Heart left ventricle (tissue), 16 donors: ENCODE results near the gene GBA3. TPM values are rescaled to one million over a fixed set of nuclear protein-coding genes. Genes with fewer than 3 reads are reported as not detected.

ENCODE experiments used
- ATAC-seq, 4 donors: fragments of 200-7000 bp; cut with Tn5 transposase; one replicate each; pipeline ENCODE4 v1.9.1; 2020 to 2022; ENCODE audit warnings: moderate library complexity in 4 of 4, mild to moderate bottlenecking in 3 of 4, moderate number of reproducible peaks in 1 of 4
- DNase-seq, 5 donors: peaks; one replicate each; pipeline ENCODE4 v3.0.0-alpha.2; 2020
- H3K27ac ChIP-seq, 12 donors: fragments of 200-600 bp; sonication (generic) in 4 of 12; one replicate each; pipeline versions ENCODE4 v1.5.0 to v1.8.0; 2016 to 2022; ENCODE audit warnings: mild to moderate bottlenecking in 2 of 12
- H3K27me3 ChIP-seq, 9 donors: fragments of 200-600 bp; sonication (generic) in 2 of 9; one replicate each; pipeline versions ENCODE4 v1.5.1 to v1.8.0; 2016 to 2022; ENCODE audit warnings: mild to moderate bottlenecking in 3 of 9
- H3K36me3 ChIP-seq, 9 donors: fragments of 200-600 bp; sonication (generic) in 2 of 9; one replicate each; pipeline versions ENCODE4 v1.5.0 to v1.8.0; 2018 to 2022; ENCODE audit warnings: mild to moderate bottlenecking in 2 of 9
- H3K4me1 ChIP-seq, 12 donors: fragments of 200-600 bp; sonication (generic) in 4 of 12; one replicate each; pipeline versions ENCODE4 v1.5.0 to v1.8.0; 2016 to 2022; ENCODE audit warnings: mild to moderate bottlenecking in 3 of 12
- H3K4me3 ChIP-seq, 12 donors: fragments of 200-600 bp; sonication (generic) in 4 of 12; one replicate each; pipeline versions ENCODE4 v1.5.0 to v1.8.0; 2017 to 2022; ENCODE audit warnings: mild to moderate bottlenecking in 9 of 12, moderate library complexity in 4 of 12
- H3K9me3 ChIP-seq, 12 donors: fragments of 200-600 bp; sonication (generic) in 4 of 12; one replicate each; pipeline versions ENCODE4 v1.5.0 to v1.8.0; 2016 to 2022; ENCODE audit warnings: mild to moderate bottlenecking in 1 of 12
- POLR2A ChIP-seq, 2 donors: fragments of 450-650 bp; IDR thresholded peaks; one replicate each; pipeline ENCODE4 v1.6.1; 2017; ENCODE audit warnings: antibody characterized with exemption in 2 of 2, mild to moderate bottlenecking in 2 of 2, moderate library complexity in 2 of 2
- WGBS, 4 donors: extraction: QIAGEN DNeasy Blood & Tissue Kit in 2 of 4; methylation state at CpG; one replicate each; pipeline versions ENCODE4 v1.1.5 to v1.1.7; 2013 to 2018; 5-methylcytosine and 5-hydroxymethylcytosine counted together
- intact Hi-C, 10 donors: fragments of 100-400 bp; cut with DNase I; formaldehyde crosslinking; loops; one replicate each; pipeline versions ENCODE4 v1.11.1 to v1.14.2; 2022
- polyA plus RNA-seq, 2 donors: library from polyadenylated mRNA; stranded (reverse); fragments of 200-250 nt; gene quantifications; one replicate each; pipeline ENCODE4 v1.2.3, GENCODE V29; 2013
- total RNA-seq, 9 donors: library from RNA; depleted of rRNA in 2 of 9; stranded (reverse); fragments of >200 nt in 2 of 9; fragmentation: NEBNext Ultra II Directional in 3 of 9; extraction: Animal tissue kit (Norgen Biotek cat#: 25700) in 3 of 9; gene quantifications; one replicate each; pipeline versions ENCODE4 v1.1.0 to v1.2.4, GENCODE V29; 2016 to 2023
- TF ChIP-seq, protein P1 (sequence below), 12 donors: fragments of 200-600 bp; sonication (generic) in 4 of 12; IDR thresholded peaks; one replicate each; pipeline versions ENCODE4 v1.5.0 to v1.8.0; 2018 to 2022; ENCODE audit warnings: antibody characterized with exemption in 12 of 12, mild to moderate bottlenecking in 5 of 12
- donor health status: ischemic (EF 13 %, LVEDD 7.1; RV severe dilation, severe dysfunction).
- donor health status: healthy with polysubstance abuse.
- donor health status: DM: no; HTN: yes; CAD: no.
- donor health status: DM: no; HTN: no; CAD: no.
- donor health status: ischemic (EF 25% LVEDD 6.9; RV normal size, moderate dysfunction).
- donor health status: ischemic (EF 25% LVEDD 5.7; RV mildly dilated, moderate dysfunction).
- donor health status: healthy.
- donor health status: DM: yes; HTN: yes; CAD: no.
- donor health status: ischemic (EF 35%, LVEDD 5.7; RV mildly dilated, moderate dysfunction).
- donor health status: nonischemic (EF 11% LVEDD 7.7; RV severe dilation, severe dysfunction).
- donor health status: DM: yes; HTN: yes; CAD: no.
- donor health status: PGD.
- donor health status: ischemic (EF 29% LVEDD 5.4; RV normal size, mild dysfunction).
- donor health status: nonischemic (EF 23%, LVEDD 6.1; RV moderate dilation, normal function).

GBA3 gene
- total and polyA plus RNA-seq, 11 donors: 0.16 TPM; not detected in 10

DNA sequence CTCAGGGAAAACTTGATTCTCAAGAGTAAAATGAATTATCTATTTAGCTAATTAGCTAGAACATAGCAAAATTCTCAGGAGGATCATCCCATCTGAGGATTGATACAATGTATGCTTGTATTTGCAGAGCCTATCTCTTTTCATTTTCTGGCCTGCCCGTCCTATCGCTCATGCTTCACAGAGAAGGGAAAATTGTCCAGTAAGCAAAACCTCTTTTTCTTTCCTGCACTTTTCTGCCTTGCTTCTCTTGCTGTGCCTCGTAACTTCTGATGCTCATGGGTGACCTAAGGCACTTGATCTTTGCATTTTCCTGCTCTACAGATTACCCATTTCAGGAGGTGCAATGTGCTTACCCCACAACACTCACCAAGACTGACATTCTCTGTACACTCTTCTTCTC, 88.1 kb downstream of the GBA3 start:
- 71 to 77% (median 73%) methylated on average over 3 of the region's 3 CpGs for WGBS, 4 donors
- Histone ChIP-seq H3K27ac (no peak overlapping the region), H3K4me1 (no peaks in the 10 kb centered on the region), H3K4me3 (no peak overlapping the region), H3K9me3 (peaks cover 0 to 8% (median 0%) of the 10 kb centered on the region in 12 donors), H3K36me3 (no peaks in the 10 kb centered on the region), H3K27me3 (no peaks in the 10 kb centered on the region)
- TF ChIP-seq POLR2A (IDR thresholded peaks at IDR 0.05): no peak
- TF ChIP-seq, protein P1, sequence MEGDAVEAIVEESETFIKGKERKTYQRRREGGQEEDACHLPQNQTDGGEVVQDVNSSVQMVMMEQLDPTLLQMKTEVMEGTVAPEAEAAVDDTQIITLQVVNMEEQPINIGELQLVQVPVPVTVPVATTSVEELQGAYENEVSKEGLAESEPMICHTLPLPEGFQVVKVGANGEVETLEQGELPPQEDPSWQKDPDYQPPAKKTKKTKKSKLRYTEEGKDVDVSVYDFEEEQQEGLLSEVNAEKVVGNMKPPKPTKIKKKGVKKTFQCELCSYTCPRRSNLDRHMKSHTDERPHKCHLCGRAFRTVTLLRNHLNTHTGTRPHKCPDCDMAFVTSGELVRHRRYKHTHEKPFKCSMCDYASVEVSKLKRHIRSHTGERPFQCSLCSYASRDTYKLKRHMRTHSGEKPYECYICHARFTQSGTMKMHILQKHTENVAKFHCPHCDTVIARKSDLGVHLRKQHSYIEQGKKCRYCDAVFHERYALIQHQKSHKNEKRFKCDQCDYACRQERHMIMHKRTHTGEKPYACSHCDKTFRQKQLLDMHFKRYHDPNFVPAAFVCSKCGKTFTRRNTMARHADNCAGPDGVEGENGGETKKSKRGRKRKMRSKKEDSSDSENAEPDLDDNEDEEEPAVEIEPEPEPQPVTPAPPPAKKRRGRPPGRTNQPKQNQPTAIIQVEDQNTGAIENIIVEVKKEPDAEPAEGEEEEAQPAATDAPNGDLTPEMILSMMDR (IDR thresholded peaks at IDR 0.05): no peak
- DNase-seq: no peak
- intact Hi-C loops: no loop called here
- no peak for ATAC-seq

DNA sequence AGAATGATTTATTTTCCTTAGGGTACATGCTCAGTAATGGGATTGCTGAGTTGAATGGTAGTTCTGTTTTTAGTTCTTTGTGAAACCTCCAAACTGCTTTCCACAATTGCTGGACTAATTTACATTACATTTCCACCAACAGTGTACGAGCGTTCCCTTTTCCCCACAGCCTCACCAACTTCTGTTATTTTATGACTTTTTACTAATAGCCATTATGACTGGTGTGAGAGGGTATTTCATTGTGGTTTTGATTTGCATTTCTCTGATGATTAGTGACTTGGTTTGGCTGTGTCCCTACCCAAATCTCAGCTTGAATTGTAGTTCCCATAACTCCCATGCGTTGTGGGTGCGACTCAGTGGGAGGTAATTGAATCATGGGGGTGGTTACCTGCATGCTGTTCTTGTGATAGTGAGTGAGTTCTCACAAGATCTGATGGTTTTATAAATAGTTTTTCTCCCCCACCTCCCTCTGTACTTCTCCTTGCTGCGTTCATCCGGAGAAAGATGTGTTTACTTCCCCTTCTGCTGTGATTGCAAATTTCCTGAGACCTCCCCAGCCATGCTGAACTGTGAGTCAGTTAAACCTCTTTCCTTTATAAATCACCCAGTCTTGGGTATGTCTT, 95.1 kb downstream of the GBA3 start:
- H3K27ac ChIP-seq: peak overlapping the region in 1 of 12 donors; percentile 30
- no peaks in the 10 kb centered on the region for H3K36me3 ChIP-seq
- DNase-seq (no peak), ATAC-seq (no peak)
- intact Hi-C loops: no loop called here
- no peak overlapping the region for H3K4me3 ChIP-seq
- H3K4me1 ChIP-seq: no peaks in the 10 kb centered on the region
- H3K9me3 ChIP-seq: peaks cover 0 to 6% (median 0%) of the 10 kb centered on the region in 12 donors
- TF ChIP-seq, protein P1 (IDR thresholded peaks at IDR 0.05): no peak
- TF ChIP-seq POLR2A (IDR thresholded peaks at IDR 0.05): no peak
- WGBS, 4 donors: 68 to 77% (median 75%) methylated on average over 6 of the region's 6 CpGs
- no peaks in the 10 kb centered on the region for H3K27me3 ChIP-seq

- TF ChIP-seq, protein P1 (IDR thresholded peaks at IDR 0.05): no peak
- no peak for TF ChIP-seq POLR2A (IDR thresholded peaks at IDR 0.05)
- Histone ChIP-seq H3K4me3 (no peak overlapping the region), H3K36me3 (no peaks in the 10 kb centered on the region), H3K27ac (no peak overlapping the region), H3K27me3 (no peaks in the 10 kb centered on the region), H3K9me3 (peaks cover 0 to 6% (median 0%) of the 10 kb centered on the region in 12 donors), H3K4me1 (no peaks in the 10 kb centered on the region)
- ATAC-seq (no peak), DNase-seq (no peak)
- 72 to 86% (median 78%) methylated on average over 1 to 2 of the region's 2 CpGs for WGBS, 4 donors
- intact Hi-C loops: no loop called here
Measured at GRCh38 chr4:22790631-22791030, 97.9 kb downstream of the GBA3 start.

DNA sequence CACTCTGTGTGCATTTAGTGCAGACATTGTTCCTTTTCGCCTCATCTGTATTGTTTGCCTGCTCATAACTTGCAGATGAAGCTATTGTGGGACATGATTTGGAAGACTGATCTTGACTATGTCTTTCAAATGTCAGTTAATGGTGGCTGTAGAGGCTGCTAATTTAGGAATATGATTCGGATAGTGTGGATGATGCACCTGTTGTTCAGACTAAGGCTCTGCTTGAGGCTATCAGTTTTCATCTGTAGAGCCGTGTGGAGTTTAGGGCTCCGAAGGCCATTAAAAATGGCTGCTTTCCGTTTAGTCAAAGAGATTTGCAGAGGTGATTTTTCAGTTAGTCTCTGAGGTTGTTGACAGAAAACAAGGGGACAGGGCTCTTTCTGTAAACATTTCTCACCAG, 102.0 kb downstream of the GBA3 start:
- Histone ChIP-seq H3K27me3 (no peaks in the 10 kb centered on the region), H3K4me3 (no peak overlapping the region), H3K27ac (no peak overlapping the region), H3K4me1 (no peaks in the 10 kb centered on the region), H3K9me3 (no peaks in the 10 kb centered on the region), H3K36me3 (no peaks in the 10 kb centered on the region)
- 81 to 88% (median 85%) methylated on average over 5 of the region's 5 CpGs for WGBS, 4 donors
- DNase-seq (no peak), ATAC-seq (no peak)
- TF ChIP-seq POLR2A (IDR thresholded peaks at IDR 0.05): no peak
- TF ChIP-seq, protein P1 (IDR thresholded peaks at IDR 0.05): no peak
- intact Hi-C loops: no loop called here
